ENCODE results near the gene NECTIN3. TPM values are rescaled to one million over a fixed set of nuclear protein-coding genes. Genes with fewer than 3 reads are reported as not detected.
A peak's percentile ranks its signal among the peaks of the same experiment; 100 is the strongest.

Gene NECTIN3
- polyA plus RNA-seq, 1 donor = 35.0 TPM

- Histone ChIP-seq H3K27me3 (ENCODE audit: control insufficient read depth, insufficient read depth, low read length) (no peaks in the 10 kb centered on the region), H3K4me1 (ENCODE audit: control insufficient read depth, insufficient read depth, low read length) (no peaks in the 10 kb centered on the region), H3K9me3 (ENCODE audit: control insufficient read depth, low read depth, low read length) (no peaks in the 10 kb centered on the region), H3K4me3 (ENCODE audit: low read length) (no peak overlapping the region), H3K27ac (ENCODE audit: low read length) (no peak overlapping the region), H3K36me3 (ENCODE audit: control insufficient read depth, insufficient read depth, low read length) (no peaks in the 10 kb centered on the region)
- DNase-seq = no peak
Measured at GRCh38 chr3:111047042-111047441, 24.6 kb upstream of the NECTIN3 start.

DNA sequence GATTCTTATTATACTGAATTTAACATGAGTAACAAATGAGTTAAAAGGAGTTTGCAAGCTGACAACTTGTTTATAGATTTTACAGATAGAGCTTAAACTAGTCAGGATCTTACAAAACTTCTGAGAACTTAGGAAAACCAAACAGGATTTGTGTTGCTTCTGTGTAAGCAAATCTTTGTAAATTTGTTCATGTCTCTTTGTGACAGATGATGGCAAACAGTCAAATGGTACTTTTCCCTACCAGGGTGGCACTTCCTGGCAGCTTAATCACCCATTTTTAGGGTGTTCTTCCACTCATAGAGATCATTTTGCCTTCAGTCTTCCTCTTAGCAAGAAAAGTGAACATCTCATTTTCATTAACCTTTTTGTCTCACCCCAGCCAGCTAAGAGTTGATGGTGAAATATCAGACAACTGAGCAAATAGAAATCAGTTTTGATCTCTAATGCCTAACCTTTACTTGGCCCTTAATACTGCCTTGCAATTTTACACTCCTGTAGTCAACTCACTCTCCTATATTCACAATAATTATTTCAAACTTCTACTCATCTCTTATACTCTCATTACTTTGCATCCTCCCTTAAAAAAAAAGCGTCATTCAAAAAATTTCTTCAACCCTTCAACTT, 23.7 kb upstream of the NECTIN3 start:
- no peaks in the 10 kb centered on the region for H3K4me1 ChIP-seq (ENCODE audit: control insufficient read depth, insufficient read depth, low read length)
- H3K27me3 ChIP-seq (ENCODE audit: control insufficient read depth, insufficient read depth, low read length) = no peaks in the 10 kb centered on the region
- no peak overlapping the region for H3K4me3 ChIP-seq (ENCODE audit: low read length)
- H3K27ac ChIP-seq (ENCODE audit: low read length) = no peak overlapping the region
- 100% methylated on average over 1 of the region's 1 CpG for WGBS (ENCODE audit: insufficient coverage, low lambda C conversion rate)
- no peaks in the 10 kb centered on the region for H3K36me3 ChIP-seq (ENCODE audit: control insufficient read depth, insufficient read depth, low read length)
- H3K9me3 ChIP-seq (ENCODE audit: control insufficient read depth, low read depth, low read length) = no peaks in the 10 kb centered on the region
- no peak for DNase-seq

DNA sequence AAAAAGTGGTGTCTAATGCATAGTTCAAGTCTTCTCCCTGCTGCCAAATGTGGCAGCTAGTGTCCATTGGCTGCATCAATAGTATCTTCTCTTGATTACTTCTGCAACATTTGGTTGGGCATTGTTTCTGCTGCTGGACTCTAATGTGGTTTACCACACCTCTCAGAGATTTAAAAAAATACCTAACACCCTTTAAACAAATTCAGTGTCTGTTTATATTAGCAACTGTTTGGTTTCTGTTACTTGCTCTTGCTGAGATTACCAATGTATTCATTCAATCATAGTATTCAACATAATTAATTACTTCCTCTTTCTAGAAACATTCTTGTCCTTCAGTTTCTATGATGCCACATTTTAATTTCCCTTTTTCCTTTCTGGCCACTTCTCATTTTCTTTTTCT, 20.3 kb upstream of the NECTIN3 start:
- no peak for DNase-seq
- no peak overlapping the region for H3K27ac ChIP-seq (ENCODE audit: low read length)

DNA sequence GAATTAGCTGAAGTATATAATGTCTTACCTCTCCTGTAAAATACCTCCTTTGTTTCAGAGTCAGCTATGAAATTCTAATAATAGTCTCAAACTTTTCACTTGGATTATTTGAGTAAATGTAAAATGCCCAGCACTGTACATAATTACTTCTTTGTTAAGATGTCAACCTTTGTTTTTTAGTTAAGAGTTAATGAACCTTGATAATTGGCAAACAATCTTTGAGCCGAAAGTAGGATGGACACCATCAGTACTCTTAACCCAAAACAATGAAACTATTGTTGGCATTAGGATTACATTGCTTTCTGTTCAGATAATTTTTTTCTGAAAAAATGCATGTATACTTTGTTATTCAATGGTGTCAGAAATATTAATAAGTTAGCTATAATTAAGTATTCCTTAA, 3.0 kb upstream of the NECTIN3 start:
- no peak overlapping the region for H3K27ac ChIP-seq (ENCODE audit: low read length)
- no peaks in the 10 kb centered on the region for H3K36me3 ChIP-seq (ENCODE audit: control insufficient read depth, insufficient read depth, low read length)
- H3K4me3 ChIP-seq (ENCODE audit: low read length) = no peak overlapping the region
- no peak for DNase-seq
- H3K27me3 ChIP-seq (ENCODE audit: control insufficient read depth, insufficient read depth, low read length) = no peaks in the 10 kb centered on the region
- WGBS (ENCODE audit: insufficient coverage, low lambda C conversion rate) = no CpG with 5 or more reads among the region's 1 CpG
- no peaks in the 10 kb centered on the region for H3K9me3 ChIP-seq (ENCODE audit: control insufficient read depth, low read depth, low read length)
- H3K4me1 ChIP-seq (ENCODE audit: control insufficient read depth, insufficient read depth, low read length) = peaks cover 5% of the 10 kb centered on the region

More for the DNA sequence above, 20.3 kb upstream of the NECTIN3 start:
- no peaks in the 10 kb centered on the region for H3K9me3 ChIP-seq (ENCODE audit: control insufficient read depth, low read depth, low read length)
- H3K4me1 ChIP-seq (ENCODE audit: control insufficient read depth, insufficient read depth, low read length) = no peaks in the 10 kb centered on the region
- H3K4me3 ChIP-seq (ENCODE audit: low read length) = no peak overlapping the region
- H3K27me3 ChIP-seq (ENCODE audit: control insufficient read depth, insufficient read depth, low read length) = no peaks in the 10 kb centered on the region
- H3K36me3 ChIP-seq (ENCODE audit: control insufficient read depth, insufficient read depth, low read length) = no peaks in the 10 kb centered on the region

DNA sequence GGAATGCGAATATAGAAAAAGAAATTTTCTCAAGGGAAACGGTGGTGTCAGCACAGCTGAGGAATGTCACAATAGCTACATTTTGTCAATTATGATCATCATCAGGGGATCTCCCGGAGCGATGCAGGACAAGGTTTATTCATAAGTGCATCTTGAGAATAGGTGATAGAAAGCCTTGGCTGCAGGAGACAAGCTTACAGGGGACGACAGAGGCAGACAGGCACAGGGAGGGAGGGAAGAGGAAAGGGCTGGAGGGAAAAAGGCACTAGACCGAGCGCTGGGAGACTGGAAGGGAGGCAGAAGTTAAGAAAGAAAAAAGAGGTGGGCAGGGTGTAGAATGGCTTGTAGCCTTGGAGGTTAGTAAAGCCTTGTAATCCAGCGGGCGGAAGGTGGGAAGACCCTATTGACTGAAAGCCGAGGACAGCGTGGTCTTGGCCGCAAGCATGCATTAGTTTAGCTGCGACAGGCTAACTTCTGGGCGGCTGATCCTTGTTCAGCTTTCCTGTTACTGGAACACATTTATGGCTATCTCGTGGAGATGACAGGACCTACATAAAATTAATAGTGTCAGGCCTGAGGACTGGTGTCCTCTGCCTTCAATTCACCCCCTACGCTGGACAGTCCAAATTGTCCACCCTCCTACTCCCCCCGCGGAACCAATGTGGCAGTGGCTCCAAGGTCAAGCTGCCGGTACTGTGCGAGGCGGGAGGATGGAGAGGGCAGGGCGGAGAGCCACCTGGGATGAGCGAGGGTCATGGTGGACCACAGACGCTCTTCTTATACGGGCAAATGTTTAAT, 1.4 kb upstream of the NECTIN3 start:
- Histone ChIP-seq H3K27me3 (ENCODE audit: control insufficient read depth, insufficient read depth, low read length) (no peaks in the 10 kb centered on the region), H3K4me3 (ENCODE audit: low read length) (peak overlapping the region; percentile 97), H3K36me3 (ENCODE audit: control insufficient read depth, insufficient read depth, low read length) (no peaks in the 10 kb centered on the region), H3K4me1 (ENCODE audit: control insufficient read depth, insufficient read depth, low read length) (peaks cover 7% of the 10 kb centered on the region), H3K27ac (ENCODE audit: low read length) (peak overlapping the region; percentile 97), H3K9me3 (ENCODE audit: control insufficient read depth, low read depth, low read length) (no peaks in the 10 kb centered on the region)
- 30% methylated on average over 2 of the region's 25 CpGs for WGBS (ENCODE audit: insufficient coverage, low lambda C conversion rate)
- DNase-seq = peak in 1 of 2 donors; percentile 59

DNA sequence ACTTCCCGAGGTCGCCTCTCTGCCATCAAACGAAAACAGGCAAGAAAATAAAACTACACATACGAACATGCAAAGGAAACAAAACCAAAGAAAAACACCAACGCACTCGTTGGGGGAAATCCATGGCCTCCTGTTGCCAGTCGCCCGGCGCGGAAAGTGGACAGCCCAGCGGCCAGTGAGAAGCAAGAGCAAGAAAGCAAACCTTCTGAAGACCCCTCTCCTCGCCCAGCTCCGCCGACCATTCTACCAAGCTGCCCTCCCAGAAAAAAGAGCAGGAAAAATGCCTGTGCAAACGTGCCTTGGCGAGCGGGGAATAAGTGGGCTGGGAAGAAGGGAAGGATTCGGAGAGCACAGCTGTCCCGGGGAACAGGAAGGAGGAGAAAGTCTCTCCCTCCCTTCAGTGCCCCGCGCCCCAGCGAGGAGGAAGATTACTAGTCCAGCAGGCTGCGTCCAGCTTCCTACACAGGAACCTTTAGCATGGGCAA, 802 bp upstream of the NECTIN3 start:
- peak overlapping the region; percentile 97 for H3K27ac ChIP-seq (ENCODE audit: low read length)
- no CpG with 5 or more reads among the region's 23 CpGs for WGBS (ENCODE audit: insufficient coverage, low lambda C conversion rate)
- no peaks in the 10 kb centered on the region for H3K27me3 ChIP-seq (ENCODE audit: control insufficient read depth, insufficient read depth, low read length)
- no peaks in the 10 kb centered on the region for H3K36me3 ChIP-seq (ENCODE audit: control insufficient read depth, insufficient read depth, low read length)
- peak overlapping the region; percentile 97 for H3K4me3 ChIP-seq (ENCODE audit: low read length)
- peak in 1 of 2 donors; percentile 62 for DNase-seq
- no peaks in the 10 kb centered on the region for H3K9me3 ChIP-seq (ENCODE audit: control insufficient read depth, low read depth, low read length)
- H3K4me1 ChIP-seq (ENCODE audit: control insufficient read depth, insufficient read depth, low read length) = peaks cover 10% of the 10 kb centered on the region

DNA sequence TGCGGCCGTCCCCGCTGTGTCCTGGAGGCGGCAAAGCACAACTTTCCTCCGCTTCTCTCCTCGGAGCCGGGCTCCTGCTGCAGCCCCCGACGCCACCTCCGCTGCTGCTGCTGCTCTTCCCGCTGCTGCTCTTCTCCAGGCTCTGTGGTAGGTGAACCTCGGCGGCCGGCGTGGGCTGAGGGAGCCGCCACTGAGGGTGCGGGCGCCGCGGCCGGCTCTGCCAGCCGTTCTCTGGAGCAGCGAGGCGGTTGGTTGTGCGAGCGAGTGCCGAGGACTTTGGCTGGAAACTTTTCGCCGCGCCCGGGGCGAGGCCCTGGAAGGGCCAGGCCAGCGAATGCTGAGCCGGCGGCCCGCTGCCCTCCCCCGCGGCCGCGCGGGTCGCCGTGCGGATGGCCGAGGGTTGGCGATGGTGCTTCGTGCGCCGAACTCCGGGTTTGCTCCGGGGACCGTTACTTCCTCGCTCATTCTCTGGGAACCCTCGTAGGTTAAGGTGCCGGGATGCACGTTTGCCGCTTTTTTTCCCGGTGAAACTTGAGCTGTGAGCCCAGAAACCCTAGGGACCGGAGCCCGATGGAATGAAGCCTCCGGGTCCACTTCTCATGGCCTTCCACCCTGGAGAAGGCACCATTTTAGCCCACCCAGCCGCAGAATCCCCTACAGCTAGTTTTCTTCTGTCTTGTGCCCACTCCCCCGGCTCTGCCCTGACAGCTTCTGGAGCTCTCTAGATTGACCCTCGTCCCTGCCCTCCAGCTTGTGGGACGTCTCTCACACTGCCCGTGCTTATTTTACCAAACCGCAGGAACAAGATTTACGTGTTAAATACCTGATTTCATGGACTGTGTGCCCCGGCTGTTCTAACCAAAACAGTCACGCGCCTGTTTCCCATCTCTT, 660 bp downstream of the NECTIN3 start:
- peak in 1 of 2 donors; percentile 70 for DNase-seq
- Histone ChIP-seq H3K27ac (ENCODE audit: low read length) (peak overlapping the region; percentile 97), H3K36me3 (ENCODE audit: control insufficient read depth, insufficient read depth, low read length) (no peaks in the 10 kb centered on the region), H3K27me3 (ENCODE audit: control insufficient read depth, insufficient read depth, low read length) (no peaks in the 10 kb centered on the region), H3K9me3 (ENCODE audit: control insufficient read depth, low read depth, low read length) (no peaks in the 10 kb centered on the region), H3K4me1 (ENCODE audit: control insufficient read depth, insufficient read depth, low read length) (peaks cover 20% of the 10 kb centered on the region), H3K4me3 (ENCODE audit: low read length) (peak overlapping the region; percentile 97)
- 0% methylated on average over 4 of the region's 71 CpGs for WGBS (ENCODE audit: insufficient coverage, low lambda C conversion rate)

DNA sequence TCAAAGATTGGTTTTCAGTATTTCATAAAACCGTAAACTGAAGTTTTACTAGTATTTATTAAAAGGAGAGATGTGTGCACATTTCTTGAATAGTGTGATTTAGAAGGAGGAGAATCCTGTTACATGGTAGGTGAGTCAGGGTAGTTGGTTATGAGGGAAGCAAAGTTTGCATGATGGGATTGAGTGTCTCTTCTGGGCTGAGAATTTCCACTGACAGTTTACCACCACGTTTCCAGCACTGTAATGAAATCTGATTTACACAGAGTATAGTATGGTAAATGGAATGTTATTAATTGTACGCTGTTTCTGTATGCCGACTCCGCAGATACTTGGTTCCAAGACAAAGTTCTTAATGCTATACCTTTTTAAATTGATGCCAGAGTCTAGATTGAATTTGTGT, 1.6 kb downstream of the NECTIN3 start:
- Histone ChIP-seq H3K27me3 (ENCODE audit: control insufficient read depth, insufficient read depth, low read length) (no peaks in the 10 kb centered on the region), H3K9me3 (ENCODE audit: control insufficient read depth, low read depth, low read length) (no peaks in the 10 kb centered on the region), H3K27ac (ENCODE audit: low read length) (peak overlapping the region; percentile 97), H3K4me3 (ENCODE audit: low read length) (peak overlapping the region; percentile 97), H3K36me3 (ENCODE audit: control insufficient read depth, insufficient read depth, low read length) (no peaks in the 10 kb centered on the region), H3K4me1 (ENCODE audit: control insufficient read depth, insufficient read depth, low read length) (peaks cover 21% of the 10 kb centered on the region)
- DNase-seq = peak in 1 of 2 donors; percentile 58
- WGBS (ENCODE audit: insufficient coverage, low lambda C conversion rate) = 20% methylated on average over 1 of the region's 5 CpGs

- Histone ChIP-seq H3K27me3 (ENCODE audit: control insufficient read depth, insufficient read depth, low read length) (no peaks in the 10 kb centered on the region), H3K9me3 (ENCODE audit: control insufficient read depth, low read depth, low read length) (no peaks in the 10 kb centered on the region), H3K36me3 (ENCODE audit: control insufficient read depth, insufficient read depth, low read length) (no peaks in the 10 kb centered on the region), H3K27ac (ENCODE audit: low read length) (no peak overlapping the region), H3K4me3 (ENCODE audit: low read length) (no peak overlapping the region), H3K4me1 (ENCODE audit: control insufficient read depth, insufficient read depth, low read length) (peaks cover 18% of the 10 kb centered on the region)
- DNase-seq = no peak
- WGBS (ENCODE audit: insufficient coverage, low lambda C conversion rate) = 90% methylated on average over 2 of the region's 5 CpGs
Measured at GRCh38 chr3:111076732-111077131, 5.1 kb downstream of the NECTIN3 start.

GRCh38 chr3:111077369-111077768, 5.8 kb downstream of the NECTIN3 start:
- no CpG with 5 or more reads among the region's 2 CpGs for WGBS (ENCODE audit: insufficient coverage, low lambda C conversion rate)
- DNase-seq = peak in 1 of 2 donors; percentile 59
- no peak overlapping the region for H3K27ac ChIP-seq (ENCODE audit: low read length)
- no peak overlapping the region for H3K4me3 ChIP-seq (ENCODE audit: low read length)
- H3K27me3 ChIP-seq (ENCODE audit: control insufficient read depth, insufficient read depth, low read length) = no peaks in the 10 kb centered on the region
- peaks cover 18% of the 10 kb centered on the region for H3K4me1 ChIP-seq (ENCODE audit: control insufficient read depth, insufficient read depth, low read length)
- H3K9me3 ChIP-seq (ENCODE audit: control insufficient read depth, low read depth, low read length) = no peaks in the 10 kb centered on the region
- H3K36me3 ChIP-seq (ENCODE audit: control insufficient read depth, insufficient read depth, low read length) = no peaks in the 10 kb centered on the region
